Stimulated activated CD4-positive, alpha-beta T cell treated with anti-CD3 and anti-CD28 coated beads, Interleukin-4, amount 100 ng/mL, for 1 hour (primary cell): Measurements from ENCODE around the gene KATNAL2.

Source experiments
- DNase-seq: peaks from one replicate; pipeline ENCODE4 v3.0.0-alpha.2; 2020

The KATNAL2 gene, protein sequence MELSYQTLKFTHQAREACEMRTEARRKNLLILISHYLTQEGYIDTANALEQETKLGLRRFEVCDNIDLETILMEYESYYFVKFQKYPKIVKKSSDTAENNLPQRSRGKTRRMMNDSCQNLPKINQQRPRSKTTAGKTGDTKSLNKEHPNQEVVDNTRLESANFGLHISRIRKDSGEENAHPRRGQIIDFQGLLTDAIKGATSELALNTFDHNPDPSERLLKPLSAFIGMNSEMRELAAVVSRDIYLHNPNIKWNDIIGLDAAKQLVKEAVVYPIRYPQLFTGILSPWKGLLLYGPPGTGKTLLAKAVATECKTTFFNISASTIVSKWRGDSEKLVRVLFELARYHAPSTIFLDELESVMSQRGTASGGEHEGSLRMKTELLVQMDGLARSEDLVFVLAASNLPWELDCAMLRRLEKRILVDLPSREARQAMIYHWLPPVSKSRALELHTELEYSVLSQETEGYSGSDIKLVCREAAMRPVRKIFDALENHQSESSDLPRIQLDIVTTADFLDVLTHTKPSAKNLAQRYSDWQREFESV

DNA sequence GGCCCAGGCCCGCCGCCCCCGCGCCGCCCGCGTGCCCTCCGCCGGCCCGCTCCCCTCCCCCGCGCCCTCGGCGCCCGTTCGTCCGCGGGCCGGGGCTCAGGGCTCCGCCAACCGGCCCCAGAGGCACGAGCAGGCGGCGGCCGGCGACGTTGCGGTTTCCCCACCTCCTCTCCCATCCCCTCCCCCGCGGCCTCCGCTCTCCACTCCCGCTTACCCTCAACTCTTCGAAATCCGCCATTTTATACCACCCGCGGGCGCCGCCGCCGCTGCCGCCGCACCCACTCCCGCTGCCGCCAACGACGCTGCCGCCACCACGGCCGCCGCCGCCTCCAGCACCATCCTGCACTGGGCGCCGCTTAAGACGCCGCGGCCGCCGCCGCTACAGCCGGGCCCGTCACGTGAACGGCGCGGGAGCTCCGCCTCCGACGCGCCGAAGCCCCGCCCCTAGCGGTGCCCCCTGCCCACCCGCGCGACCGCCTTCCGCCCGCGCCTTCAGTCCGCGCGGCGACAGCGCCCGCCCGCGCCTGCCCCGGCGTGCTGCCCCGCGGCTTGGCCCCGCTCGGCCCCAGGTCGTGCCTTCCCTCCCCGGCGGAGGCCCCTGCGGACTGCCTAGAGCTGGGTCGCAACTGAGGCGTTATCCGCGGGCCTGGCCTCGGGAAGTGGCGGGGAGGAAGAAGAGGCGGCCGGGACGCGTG is at the start of gene KATNAL2, which contains the start of gene PIAS2:
Gene KATNAL2 (plus strand): TSS at position 495 of the 695 bp plus-strand sequence. CDS start 29,271 bp downstream, outside the sequence.
Gene PIAS2 (minus strand): TSS at position 400 of the 695 bp plus-strand sequence. CDS start 162 bp downstream, at position 238.
- peak; percentile 78 for DNase-seq

DNA sequence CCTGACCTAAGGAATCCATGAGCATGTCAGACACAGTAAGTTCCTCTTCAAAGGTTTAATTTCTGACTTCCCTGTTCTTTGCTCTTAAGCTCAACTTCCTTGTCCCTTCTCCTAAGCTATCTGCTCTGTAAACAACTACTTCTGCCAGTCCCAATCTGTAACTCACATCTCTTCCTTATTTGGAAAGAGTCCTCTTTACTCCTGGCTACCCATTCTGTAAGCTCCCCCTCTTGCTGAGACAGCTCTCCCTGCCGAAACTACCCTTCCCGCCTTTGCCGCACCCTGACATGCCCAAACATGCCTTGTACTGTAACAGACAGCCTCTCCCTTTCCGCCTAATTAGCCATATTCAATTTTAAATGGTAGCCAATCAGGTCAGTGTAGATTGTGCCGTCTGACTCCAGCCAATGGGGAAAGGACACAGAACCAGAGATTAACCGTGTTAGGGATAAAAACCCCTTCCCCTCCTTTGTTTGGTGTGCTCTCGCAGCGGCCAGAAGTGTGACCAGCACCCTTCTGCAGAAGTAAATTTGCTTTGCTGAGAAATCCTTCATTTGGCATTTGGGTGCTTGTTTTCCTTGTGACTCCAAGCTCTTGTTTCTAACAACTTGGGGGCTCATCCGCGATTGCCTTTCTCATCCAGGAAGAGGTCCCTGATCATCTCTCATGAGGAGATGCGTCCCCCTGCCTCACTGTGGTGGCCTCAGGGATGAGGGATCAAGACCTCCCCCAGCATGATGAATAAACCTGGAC is 49.1 kb upstream of the KATNAL2 start:
- no peak for DNase-seq

DNA sequence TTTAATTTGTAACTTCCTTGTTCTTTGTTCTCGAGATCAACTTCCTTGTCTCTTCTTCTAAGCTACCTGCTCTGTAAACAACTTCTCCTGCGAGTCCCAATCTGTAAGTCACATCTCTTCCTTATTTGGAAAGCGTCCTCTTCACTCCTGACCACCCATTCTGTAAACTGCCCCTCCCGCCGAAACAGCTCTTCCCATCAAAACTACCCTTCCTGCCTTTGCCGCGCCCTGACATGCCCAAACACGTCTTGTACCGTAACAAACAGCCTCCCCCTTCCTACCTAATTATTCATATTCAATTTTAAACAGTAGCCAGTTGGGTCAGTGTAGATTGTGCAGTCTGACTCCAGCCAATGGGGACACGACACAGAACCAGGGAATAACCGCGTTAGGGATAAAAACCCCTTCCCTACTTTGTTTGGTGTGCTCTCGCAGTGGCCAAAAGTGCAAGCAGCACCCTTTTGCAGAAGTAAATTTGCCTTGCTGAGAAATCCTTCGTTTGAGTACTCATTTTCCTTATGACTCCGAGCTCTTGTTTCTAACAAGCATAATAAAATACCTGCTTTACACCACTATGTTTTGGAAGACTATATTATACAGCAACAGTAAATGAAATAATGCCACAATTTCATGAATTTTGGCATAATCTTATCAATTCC is 39.9 kb upstream of the KATNAL2 start:
- no peak for DNase-seq

DNA sequence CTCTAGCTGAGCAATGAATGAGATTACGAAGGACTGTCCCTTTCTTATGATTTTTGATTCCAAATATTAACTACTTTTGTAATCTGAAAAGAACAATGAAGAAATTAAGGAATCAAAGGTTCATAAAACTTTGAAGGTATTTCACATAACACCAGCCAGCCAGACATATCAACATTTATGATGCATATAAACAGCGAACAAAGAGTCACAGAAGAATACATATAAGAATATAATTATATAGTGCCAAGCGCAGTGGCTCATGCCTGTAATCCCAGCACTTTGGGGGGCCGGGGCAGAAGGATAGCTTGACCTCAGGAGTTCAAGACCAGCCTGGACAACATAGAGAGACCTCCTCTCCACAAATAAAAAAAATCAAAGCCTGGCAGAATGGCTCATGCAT is 34.2 kb upstream of the KATNAL2 start:
- DNase-seq = no peak

DNA sequence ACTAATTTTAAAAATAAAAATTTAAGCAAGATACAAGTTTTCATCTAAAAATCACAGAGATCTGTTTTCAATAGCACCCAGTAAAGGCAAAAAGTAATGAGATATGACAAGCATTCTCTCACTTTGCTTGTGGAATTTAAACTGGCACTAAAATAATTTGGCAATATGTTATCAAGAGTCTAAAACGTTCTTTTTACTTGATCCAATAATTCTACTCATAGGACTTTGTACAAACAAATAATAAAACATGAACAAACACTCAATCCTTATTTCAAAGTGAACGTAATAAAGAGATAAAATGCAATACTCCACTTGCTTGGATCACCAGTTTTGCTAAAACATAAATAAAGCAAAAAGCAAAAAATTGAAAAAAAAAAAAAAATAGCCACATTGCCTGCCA is 30.5 kb upstream of the KATNAL2 start:
- DNase-seq = no peak

DNA sequence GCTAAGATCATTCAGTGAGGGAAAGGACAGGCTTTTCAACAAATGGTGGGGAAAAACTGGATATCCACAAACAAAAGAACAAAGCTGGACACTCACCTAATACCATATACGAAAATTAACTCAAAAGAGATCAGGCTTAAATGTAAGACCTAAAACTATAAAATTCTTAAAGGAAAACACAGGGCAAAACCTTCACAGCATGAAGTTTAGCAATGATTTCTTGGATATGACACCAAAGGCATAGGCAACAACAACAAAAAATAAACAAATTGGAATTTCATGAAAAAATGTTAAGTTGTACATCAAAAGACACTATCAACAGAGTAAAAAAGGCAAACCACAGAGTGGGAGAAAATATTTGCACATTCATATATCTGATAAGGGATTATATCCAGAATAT is 28.4 kb upstream of the KATNAL2 start:
- no peak for DNase-seq

DNA sequence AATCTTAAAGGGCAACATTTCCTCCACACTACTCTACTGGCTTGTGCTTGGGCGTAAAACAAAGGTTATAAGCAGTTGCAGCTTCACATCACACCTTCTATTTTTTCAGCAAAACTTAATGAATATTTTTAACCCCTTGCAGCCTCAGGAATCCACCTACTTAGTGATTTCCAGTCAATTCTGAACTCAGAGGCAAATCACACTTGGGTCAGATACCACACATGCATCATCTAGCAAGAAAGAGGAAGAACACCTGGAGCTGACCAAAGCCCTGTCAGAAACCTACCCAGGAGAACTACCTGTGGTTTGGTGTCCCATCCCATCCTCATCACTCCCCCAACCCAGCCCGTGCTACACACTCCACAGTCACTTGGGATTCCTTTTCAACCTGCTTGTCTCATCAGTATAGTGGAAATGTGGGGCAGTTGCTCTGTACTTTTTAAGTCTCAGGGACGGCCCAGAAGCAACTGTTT is 25.6 kb upstream of the KATNAL2 start:
- DNase-seq = no peak

DNA sequence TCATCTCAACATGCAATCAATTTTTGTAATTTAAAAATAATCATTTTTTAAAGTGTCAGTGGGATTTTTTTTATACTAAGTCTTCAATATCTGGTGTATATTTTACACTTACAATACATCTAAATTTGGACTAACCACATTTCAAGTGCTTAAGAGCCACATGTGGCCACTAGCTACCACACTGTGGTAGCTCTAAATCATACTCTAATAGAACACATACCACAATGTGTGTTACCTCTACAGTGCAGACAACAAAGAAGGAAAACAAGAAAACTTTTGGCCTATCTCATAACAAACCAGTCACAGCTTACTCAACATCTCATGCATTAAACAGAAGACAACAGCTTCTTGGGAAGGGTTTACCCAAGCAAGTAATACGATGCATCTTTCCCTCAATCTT is 24.6 kb upstream of the KATNAL2 start:
- DNase-seq = no peak

DNA sequence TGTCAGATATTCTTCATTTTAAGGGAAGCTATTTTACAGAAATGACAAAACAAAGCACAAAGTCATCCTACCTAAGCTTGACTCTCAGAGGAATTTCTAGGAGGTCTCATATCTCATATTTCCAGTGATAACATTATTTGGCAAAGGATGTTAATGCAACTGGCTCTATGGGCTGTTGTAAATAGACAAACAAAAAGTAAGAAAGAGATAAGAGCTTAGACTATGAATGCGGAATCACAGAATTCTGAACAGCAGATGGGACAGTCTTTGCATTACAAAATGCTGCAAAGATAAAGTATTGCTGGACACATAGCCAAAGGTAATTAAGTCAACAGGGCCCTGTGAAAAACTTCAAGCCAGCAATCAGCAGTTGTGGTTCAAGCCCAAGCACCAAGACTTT is 24.0 kb upstream of the KATNAL2 start:
- DNase-seq = no peak

DNA sequence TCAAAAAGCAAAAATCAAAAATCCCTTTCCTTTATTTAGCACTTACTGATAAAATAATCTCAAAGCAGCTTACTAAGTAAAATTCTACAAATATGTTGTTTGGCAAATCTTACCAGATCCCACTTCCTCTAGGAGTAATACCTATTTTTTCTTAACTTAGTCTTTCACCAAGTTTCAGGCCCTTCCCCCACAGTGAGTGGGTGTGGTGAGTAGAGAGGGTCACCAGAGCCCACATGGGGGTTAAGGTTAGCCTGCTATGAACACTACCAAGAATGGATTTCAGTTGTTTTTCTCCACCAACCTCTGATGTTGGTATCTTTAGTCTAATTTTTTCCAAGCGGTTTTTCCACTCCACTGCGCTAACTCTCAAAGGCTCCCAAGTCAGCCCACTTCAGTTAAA is 23.3 kb upstream of the KATNAL2 start:
- no peak for DNase-seq

DNA sequence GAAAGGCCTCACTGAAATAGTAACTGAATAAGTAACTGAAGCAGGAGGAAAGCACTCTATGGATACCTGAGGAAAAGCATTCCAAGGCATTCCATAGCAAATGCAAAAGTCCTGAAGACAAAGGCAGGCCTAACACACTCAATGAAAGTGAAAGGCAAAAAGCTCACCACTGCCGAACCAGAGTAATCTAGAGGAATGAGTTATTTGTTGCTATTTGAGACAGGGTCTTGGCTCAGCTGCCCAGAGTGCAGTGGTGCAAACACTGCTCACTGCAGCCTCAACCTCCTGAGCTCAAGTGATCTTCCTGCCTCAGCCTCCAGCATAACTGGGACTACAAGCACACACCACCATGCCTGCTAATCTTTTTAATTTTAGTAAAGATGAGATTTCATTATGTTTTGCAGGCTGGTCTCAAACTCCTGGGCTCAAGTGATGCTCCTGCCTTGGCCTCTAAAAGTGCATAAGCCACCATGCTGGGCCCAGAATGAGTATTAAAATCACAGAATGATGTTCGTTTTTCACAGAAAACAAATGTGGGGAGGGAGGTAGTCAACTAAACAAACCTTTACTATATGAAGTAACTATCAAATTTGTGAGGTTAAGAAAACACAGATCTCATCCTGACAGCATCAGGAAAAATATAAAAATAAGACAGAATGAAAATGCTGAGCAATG is 18.0 kb upstream of the KATNAL2 start:
- DNase-seq = no peak

DNA sequence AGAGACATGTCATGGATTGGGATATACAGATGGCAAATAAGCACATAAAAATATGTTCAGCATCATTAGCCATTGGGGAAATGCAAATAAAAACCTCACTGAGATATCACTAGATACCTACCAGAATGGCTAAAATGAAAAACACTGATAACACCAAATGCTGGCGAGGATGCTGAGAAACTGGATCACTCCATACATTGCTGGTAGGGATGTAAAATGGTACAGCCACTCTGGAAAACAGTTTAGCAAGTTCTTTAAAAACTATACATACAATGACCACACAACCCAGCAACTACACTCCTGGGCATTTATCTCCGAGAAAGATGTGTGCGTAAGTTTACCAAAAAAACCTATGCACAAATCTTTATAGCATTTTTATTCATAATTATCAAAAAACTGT is 14.0 kb upstream of the KATNAL2 start:
- no peak for DNase-seq

DNA sequence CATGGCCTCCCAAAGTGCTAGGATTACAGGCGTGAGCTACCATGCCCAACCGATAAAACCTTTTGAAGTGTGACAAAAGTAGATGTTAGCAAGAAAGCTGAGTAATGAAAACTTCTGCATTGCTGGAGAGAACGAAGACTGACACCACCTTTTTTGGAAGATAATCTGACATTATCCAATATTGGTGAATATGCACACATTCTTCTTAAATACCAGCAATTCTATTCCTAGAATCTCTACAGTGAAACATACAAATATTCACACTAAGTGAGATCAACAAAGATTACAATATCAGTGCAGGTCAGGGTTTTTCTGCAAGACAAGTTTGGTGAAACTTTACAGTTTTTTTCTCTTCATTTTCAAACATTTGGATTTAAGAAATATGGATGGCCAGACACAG is 7.9 kb upstream of the KATNAL2 start:
- DNase-seq = no peak

DNA sequence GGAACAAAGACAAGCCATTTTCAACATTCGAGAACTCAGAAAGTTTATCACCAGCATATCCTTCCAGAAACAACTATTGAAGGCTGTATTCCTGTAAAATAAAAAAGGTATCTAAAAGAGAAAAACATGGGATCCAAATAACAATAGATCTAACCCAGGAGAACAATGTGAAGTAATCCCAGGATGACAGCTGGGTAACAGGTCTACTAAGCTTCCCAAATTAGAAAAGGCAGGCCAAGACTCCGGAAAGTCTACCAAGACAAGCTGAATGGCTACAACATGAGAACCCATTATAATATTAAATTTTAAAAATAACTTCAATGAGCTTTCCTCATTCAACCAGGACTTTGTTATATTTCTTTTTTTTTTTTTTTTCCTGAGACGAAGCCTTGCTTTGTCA is 6.5 kb upstream of the KATNAL2 start:
- no peak for DNase-seq

DNA sequence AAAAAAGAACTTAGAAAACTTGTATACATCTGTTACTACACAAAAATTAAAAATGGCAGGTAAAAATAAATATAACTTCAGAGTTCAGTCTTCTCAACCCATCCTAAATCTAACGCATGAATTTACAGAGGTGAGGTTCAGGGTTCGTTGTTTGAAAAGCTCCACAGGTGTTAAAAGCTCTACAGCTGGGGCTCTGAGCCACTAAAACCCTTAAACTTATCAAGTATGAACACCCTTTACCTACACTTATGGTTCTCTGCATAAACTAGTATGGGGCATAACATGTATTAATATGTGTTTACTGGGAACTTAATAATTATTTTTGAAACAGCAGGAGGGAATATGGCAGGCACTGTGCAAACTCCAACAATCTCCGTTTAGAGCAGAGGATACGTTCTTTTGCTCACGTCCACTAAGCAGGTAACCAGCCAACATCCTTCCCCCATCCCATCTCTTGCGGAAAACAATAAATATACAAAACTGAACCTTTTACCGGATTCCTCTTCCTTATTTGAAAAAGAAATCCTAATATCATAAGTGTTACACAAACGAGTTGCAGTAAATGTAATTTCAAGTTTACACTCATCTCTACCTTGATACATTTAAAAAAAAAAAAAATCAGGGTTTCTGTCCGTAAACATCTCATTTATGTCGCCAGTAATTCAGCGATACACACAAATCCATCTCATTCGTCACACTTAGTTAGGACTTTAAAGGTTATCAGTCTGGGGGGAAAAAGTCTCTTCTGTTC is 1.4 kb upstream of the KATNAL2 start:
- no peak for DNase-seq

DNA sequence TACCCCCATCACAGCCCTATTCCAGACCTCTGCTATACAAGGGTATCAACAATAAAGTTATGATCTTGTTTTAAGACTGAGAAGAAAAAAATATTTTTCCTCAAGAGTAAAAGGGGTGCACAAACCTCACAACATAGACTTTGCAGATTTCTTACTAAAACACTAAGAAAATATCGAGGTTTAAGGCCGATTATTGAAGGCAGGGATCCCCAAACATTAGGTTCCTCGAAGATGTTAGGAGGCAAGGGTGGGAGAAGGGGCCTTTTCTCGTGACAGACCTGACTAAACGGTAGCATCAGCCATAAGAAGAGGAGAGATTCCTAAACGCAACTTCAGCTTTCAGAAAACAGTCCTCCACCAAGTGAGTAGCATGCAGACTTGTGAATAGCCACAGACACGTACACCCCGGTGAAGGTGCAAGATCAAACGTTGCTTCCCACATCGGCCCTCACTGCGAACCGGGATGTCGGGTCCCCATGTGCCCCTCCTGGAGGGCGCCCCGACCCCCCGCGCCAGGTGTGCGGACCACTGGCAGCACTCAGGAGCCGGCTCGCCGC is 773 bp upstream of the KATNAL2 start:
- DNase-seq = no peak

DNA sequence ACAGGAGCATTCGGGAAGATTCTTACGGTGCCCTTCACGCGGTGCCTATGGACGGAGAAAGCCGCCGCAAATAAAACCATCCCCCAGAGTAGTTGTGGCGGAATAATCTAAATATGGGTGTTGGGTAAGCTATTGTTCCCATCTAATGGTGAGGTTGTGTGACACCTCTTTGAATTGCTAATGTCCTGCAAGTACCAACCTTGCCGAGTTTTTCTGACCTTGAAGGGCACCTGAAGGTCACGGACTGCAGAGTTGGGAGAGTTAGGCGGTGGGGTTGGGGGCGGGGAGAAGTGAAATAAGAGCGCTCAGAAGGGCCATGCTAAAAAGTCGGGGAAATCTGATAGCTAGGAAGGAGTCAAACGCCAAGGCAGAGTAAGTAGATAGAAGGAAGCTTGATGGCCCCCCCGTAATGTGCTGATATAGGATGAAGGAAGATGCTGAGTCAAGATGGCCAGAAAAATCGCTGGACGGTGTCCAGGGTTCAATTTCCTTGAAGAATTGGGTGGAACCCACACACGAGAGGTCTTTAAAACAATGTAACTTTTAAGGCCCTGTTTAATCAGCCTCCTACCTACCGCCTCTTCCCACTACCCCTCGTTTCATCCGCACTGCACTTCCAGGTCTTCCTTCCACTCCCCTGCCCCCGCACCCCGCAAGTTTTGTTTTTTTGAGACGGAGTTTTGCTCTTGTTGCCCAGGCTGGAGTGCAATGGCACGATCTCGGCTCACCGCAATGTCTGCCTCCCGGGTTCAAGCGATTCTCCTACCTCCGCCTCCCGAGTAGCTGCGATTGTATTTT is 600 bp downstream of the KATNAL2 start:
- no peak for DNase-seq

DNA sequence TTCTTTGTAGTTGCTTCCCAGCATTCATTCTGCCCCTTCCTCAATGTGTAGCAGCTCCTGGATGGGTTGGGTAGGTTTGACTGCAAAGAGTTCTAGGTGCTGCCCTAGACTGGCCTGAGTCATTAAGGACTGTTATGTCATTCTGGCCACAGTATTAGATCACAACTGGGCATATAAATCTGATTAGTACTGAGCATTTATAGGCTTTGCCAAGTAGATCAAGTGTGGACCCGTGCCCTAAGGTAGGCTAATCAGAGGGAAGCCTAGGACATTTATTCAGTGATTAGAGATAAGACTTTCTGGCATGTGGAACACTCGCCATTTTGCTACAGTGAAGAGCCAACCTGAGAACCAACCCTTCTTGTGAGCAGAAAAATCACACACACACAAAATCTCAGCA is 2.7 kb downstream of the KATNAL2 start:
- no peak for DNase-seq

DNA sequence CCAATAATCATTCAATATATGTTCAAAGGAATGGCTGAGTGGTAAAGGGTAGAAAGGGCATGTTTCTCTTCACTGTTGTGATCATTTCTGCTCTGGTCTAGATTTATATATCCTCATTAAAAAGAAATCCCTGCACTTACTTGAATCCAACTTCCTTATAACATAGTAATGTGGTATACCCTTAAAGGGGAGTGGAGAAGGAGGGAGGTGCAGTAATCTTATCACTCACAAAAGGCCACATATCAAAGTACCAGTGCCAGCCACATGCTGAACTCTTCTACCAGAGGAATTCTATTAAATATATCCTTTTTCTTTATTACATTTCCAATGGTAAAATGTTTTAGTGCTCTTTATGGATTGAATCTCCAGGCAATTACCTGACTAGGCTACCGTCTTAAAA is 3.3 kb downstream of the KATNAL2 start:
- DNase-seq = no peak

DNA sequence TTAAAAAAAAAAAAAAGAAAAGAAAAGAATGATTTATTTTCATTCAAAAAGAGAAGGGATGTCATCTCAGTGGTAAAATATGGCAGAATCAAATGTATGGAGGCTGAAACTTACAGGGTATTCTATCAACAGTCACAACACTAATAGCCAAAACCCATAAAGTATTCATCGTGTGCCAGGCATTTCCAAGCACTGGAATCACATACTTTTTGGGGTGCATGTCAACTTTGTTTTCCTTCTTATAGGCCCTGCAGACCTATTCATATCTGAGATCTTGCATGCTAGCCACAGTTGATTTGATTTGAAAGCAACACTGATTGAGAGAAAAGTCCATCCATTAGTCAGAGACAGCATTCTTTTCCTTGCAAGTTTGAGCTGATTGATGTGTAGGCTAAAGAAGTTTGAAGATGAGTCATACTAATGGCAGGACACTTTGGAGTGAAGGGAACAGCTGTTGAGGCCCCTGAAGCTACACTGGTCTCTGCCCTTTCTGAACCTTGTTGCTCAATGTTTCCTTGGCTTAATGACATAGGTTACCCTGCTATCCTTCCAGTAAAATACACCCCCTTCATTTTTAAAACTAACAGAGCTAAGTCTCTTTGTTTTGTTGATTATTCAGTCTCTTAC is 22.0 kb downstream of the KATNAL2 start:
- DNase-seq = no peak
